SJSA1 (cell line): ENCODE measurements around the gene TAOK3. TPM values are rescaled to one million over a fixed set of nuclear protein-coding genes. Genes with fewer than 3 reads are reported as not detected.
"Not testable (repeated sequence)": the region's sequence is repeated elsewhere in the genome, so short reads cannot be mapped to it uniquely, and the experiment has no call there.

ENCODE experiments used
- DNase-seq, 2 experiments: peaks; one replicate each; pipeline ENCODE4 v3.0.0-alpha.2; 2015 to 2020; ENCODE audit warnings: low spot score in 2 of 2, low read depth in 1 of 2
- H3K27ac ChIP-seq: fragments of 250-450 bp; sonication (Bioruptor Pico); 2 replicates; pipeline ENCODE4 v1.5.1; 2020; ENCODE audit warnings: mild to moderate bottlenecking, moderate library complexity
- H3K27me3 ChIP-seq: fragments of 250-450 bp; sonication (Bioruptor Pico); replicated peaks from 2 replicates; pipeline ENCODE4 v1.5.1; 2020; ENCODE audit warnings: mild to moderate bottlenecking, moderate library complexity
- H3K36me3 ChIP-seq: fragments of 250-450 bp; sonication (Bioruptor Pico); 2 replicates; pipeline ENCODE4 v1.5.1; 2020; ENCODE audit warnings: mild to moderate bottlenecking
- H3K4me1 ChIP-seq: fragments of 250-450 bp; sonication (Bioruptor Pico); replicated peaks from 2 replicates; pipeline ENCODE4 v1.6.1; 2021; ENCODE audit warnings: mild to moderate bottlenecking
- H3K4me3 ChIP-seq: fragments of 250-450 bp; sonication (Bioruptor Pico); 2 replicates; pipeline ENCODE4 v1.5.1; 2020; ENCODE audit warnings: mild to moderate bottlenecking
- H3K9me3 ChIP-seq: fragments of 250-450 bp; sonication (Bioruptor Pico); replicated peaks from 2 replicates; pipeline ENCODE4 v1.5.1; 2020; ENCODE audit warnings: mild to moderate bottlenecking
- total RNA-seq: library from RNA; depleted of rRNA; stranded (reverse); fragments of >200 nt; shearing (Covaris generic); gene quantifications from 2 replicates; pipeline ENCODE4 v1.2.3, GENCODE V29; 2014; rRNA removed

TAOK3 gene
- total RNA-seq = 10.5 and 16.0 TPM in 2 replicates

DNA sequence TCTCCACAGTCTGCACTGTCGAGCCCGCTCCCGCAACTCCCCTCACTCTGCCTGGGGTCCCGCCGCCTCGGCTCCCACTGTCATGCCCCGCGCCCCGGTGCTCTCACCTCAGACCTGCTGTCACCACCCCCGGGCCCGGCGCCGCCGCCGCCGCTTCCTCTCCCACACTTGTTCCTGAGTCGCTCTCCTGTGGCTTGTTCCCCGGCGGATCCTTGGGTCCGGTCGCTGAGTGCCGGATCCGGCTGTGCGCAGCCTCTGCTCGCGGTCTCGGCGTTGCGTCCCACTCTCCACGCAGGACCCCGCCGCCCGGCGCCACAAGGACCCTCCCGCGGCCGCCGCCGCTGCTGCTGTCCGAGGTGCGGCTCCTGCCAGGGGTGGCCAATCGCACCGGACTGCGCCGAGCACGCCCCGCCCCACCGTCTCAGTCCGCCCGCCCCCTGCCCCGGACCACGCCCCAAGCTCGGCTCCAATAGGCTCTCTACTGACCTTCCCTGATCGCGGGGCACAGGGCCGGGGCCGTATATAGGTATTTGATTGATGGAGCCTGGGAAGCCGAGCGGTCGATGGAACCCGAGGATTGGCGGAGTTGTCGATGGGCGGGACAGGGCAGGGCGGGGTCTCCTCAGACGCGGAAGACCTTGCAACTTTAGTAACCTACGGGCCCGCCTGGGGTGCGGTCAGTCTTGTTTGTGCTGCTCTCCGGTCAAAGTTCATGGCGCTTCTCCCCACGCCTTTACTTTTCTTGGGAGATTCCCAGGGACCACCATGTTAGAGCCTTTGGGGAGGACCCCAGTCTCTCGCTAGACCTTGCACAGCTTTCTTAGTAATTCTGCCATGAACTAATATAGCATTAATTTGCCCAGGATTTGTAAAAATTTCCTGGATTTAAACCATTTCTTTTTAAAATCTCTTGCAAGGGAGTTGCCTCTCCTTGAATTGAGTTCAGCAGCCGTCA lies at the start of gene TAOK3:
TSS of gene TAOK3 (minus strand) at position 367 of the 955 bp plus-strand sequence. CDS start 117,340 bp downstream, outside the sequence.
- peaks cover 14% of the 10 kb centered on the region; the same call in 1 of the 2 replicates for H3K4me1 ChIP-seq
- no peaks in the 10 kb centered on the region for H3K9me3 ChIP-seq
- H3K27me3 ChIP-seq = no peaks in the 10 kb centered on the region
- H3K36me3 ChIP-seq = peaks cover 10% of the 10 kb centered on the region
- H3K27ac ChIP-seq = peak within 1 kb of the TSS; percentile 72
- H3K4me3 ChIP-seq = peak within 1 kb of the TSS; percentile 98
- peak; percentile 91 to 98 for DNase-seq

DNA sequence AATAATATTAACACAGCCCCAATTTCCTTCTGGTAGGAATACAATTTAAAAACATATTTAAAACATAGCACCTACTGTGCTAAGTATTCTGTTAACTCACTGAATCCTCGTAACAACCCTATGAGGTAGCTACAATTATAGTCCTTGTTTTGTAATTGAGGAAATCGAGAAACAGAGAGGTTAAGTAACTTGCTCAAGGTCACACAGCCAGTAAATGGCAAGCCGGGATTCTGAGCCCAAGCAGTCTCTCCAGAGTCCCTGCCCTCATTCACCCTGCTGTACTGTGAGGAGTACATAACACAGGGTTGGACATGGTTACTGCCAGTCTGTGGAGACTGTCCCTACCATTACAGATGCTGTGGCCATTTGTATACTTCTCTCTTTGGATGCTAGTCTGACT lies 48.0 kb upstream of the TAOK3 start:
- Histone ChIP-seq H3K4me3 (no peak overlapping the region), H3K9me3 (no peaks in the 10 kb centered on the region), H3K27ac (no peak overlapping the region), H3K4me1 (no peaks in the 10 kb centered on the region), H3K27me3 (no peaks in the 10 kb centered on the region), H3K36me3 (0 out of 2 replicates have a peak, but pooled peaks cover 3% of the 10 kb centered on the region)
- no peak for DNase-seq

DNA sequence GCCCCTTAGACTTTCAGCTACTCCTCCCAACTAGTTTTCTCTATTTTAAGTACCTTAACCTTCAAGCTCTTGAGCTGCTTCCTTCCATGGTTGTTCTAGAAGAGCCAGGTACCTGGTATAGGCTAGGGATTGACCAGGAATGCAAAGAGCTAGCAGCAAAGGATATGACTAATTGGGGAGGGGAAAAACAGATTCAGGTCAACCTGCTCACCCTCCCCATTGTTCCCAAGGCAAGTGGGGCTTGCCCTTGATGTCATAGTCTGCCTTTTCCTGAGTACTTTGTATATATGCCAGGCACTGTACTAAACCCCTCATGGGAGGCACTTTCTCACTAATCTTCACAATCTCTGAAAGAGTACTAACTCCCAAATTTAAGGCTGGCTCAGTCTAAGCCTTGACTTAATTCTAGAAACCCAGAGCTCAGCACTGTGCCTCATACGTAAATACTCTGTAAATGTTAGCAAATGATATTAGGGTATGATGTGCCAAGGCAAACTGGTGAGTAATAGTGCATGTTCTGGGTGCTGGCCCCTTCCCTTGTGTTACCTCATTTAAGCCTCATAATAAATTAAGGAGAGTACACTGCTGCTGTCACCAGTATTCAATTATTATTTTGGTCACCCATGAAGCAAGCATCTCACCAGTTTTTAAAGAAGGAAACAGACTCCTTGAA lies 45.8 kb upstream of the TAOK3 start:
- Histone ChIP-seq H3K9me3 (no peaks in the 10 kb centered on the region), H3K27me3 (no peaks in the 10 kb centered on the region), H3K4me3 (no peak overlapping the region), H3K36me3 (peaks cover 12% of the 10 kb centered on the region), H3K4me1 (no peaks in the 10 kb centered on the region), H3K27ac (no peak overlapping the region)
- no peak for DNase-seq

DNA sequence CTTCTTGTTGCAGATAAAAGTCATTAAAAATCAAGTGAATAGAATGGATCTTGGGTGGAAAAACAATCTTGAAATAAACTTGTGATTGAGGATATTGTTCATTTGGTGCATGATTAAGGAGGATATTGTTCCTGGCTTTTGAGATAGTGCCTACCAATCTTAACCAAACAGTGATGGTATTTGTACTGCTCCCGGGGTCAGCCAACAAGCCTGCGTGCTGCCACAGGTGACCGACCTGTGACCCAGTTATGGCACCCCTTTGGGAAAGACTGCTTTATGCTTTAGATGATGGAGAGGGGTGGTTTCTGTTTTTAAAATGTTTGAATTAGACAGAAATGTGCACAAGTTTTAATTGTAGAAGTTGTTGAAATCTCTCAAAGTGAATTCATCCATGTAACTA lies 45.2 kb upstream of the TAOK3 start:
- DNase-seq = no peak
- H3K4me3 ChIP-seq = no peak overlapping the region
- H3K27ac ChIP-seq = no peak overlapping the region
- no peaks in the 10 kb centered on the region for H3K27me3 ChIP-seq
- H3K36me3 ChIP-seq = peaks cover 14% of the 10 kb centered on the region
- H3K9me3 ChIP-seq = no peaks in the 10 kb centered on the region
- H3K4me1 ChIP-seq = no peaks in the 10 kb centered on the region

DNA sequence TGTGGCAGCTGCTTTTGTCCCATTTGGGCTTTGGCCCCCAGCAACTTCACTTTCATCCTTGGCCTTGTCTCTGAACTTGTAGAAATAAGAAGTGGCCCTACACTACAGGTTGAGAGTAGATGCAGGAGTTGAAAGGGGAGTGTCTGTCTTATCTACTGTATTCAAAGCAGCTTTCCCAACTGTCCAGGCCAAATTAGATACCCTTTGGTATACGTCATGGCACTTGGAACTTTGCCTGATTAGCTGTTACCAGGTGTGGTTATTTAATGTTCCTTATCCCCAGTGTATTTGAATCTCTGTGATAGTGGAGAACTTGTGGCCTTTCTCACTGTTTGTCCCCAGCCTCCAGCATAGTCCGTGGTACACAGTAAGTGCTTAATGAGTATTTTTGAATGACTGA lies 37.1 kb upstream of the TAOK3 start:
- H3K4me1 ChIP-seq = no peaks in the 10 kb centered on the region
- no peaks in the 10 kb centered on the region for H3K27me3 ChIP-seq
- no peak overlapping the region for H3K4me3 ChIP-seq
- H3K27ac ChIP-seq = no peak overlapping the region
- no peak for DNase-seq
- peaks cover 50% of the 10 kb centered on the region for H3K36me3 ChIP-seq
- no peaks in the 10 kb centered on the region for H3K9me3 ChIP-seq

DNA sequence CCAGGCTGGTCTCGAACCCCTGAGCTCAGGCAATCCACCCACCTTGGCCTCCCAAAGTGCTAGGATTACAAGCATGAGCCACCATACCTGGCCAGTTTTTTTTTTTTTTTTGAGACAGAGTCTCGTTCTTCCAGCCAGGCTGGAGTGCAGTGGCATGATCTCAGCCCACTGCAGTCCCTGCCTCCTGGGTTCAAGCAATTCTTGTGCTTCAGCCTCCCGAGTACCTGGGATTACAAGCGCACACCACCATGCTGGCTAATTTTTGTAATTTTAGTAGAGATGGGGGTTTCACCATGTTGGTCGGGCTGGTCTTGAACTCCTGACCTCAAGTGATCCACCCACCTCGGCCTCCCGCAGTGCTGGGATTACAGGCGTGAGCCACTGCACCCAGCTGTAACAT lies 35.5 kb upstream of the TAOK3 start:
- not testable (repeated sequence) for H3K4me3 ChIP-seq, H3K27ac ChIP-seq, H3K4me1 ChIP-seq, H3K9me3 ChIP-seq, H3K27me3 ChIP-seq, DNase-seq
- peaks cover 54% of the 10 kb centered on the region for H3K36me3 ChIP-seq

DNA sequence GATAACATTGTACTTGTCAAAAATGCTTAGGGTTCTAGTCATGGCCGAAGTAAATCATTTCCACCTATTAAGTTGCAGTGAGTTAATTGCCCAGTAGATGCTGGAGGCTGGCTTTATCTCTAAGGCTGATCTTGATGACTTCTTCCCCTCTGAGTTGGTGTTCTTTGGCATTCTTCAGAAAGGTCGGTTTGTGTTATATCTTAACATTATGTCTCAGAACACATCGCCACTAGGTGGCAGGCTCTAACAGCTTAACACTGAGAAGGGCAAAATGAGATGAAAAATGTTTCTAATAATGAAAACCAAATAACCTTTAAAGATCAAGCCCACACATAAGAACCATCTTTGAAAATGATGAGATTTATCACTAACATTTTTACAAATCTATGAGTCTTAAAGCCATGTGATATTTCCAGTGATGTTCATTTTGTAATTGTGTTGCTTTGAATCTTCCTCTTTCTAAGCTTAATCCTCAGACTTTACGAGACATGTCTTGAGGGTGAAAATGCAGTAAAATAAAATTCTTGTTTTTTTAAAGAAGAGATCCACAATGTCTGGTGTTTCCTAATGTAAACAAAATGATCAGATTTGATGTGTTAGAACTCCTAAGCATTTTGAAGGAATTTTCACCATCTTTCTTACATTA lies 32.3 kb upstream of the TAOK3 start:
- H3K9me3 ChIP-seq = no peaks in the 10 kb centered on the region
- peak; percentile 30 to 51 for DNase-seq
- H3K27ac ChIP-seq = no peak overlapping the region
- H3K4me1 ChIP-seq = no peaks in the 10 kb centered on the region
- no peaks in the 10 kb centered on the region for H3K27me3 ChIP-seq
- peaks cover 56% of the 10 kb centered on the region for H3K36me3 ChIP-seq
- no peak overlapping the region for H3K4me3 ChIP-seq

DNA sequence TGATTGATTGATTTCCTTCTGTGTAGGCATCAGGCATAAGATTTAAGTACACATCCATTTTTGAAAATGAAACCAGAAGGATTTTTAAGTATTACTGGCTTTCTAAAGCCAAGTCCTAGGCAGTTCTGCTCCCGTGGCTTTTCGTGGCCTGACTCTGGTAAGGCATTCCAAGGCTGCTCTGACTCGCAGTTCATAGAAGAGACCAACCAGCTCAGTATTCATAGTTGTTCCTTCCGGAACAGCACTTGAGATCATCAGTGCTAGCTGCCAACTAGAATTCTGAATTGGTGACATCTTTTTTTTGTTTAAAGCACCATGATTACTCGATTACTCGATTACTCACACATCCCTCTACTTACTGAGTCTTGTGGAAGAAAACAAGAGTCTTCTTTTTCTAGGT lies 29.5 kb upstream of the TAOK3 start:
- Histone ChIP-seq H3K4me1 (no peaks in the 10 kb centered on the region), H3K27ac (no peak overlapping the region), H3K9me3 (no peaks in the 10 kb centered on the region), H3K4me3 (no peak overlapping the region), H3K27me3 (no peaks in the 10 kb centered on the region), H3K36me3 (peaks cover 55% of the 10 kb centered on the region)
- no peak for DNase-seq

DNA sequence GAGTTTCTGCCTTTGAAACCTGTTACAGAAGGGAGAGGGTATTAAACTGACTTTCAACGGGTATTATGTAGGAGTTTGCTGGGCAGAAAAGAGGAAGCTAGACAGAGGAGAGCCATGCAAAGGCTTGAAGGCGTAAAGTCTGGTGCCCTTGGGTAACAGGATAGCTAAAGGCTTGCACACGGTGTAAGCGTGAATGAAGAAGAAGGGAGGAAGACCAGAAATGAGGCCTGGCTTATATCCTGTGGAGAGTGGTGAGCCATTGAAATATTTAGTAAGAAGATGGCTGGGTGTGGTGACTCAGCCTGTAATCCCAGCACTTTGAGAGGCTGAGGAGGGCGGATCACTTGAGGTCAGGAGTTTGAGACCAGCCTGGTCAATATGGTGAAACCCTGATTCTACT lies 26.2 kb upstream of the TAOK3 start:
- Histone ChIP-seq H3K27me3 (no peaks in the 10 kb centered on the region), H3K27ac (no peak overlapping the region), H3K4me3 (no peak overlapping the region), H3K36me3 (peaks cover 63% of the 10 kb centered on the region), H3K4me1 (no peaks in the 10 kb centered on the region), H3K9me3 (no peaks in the 10 kb centered on the region)
- DNase-seq = no peak

DNA sequence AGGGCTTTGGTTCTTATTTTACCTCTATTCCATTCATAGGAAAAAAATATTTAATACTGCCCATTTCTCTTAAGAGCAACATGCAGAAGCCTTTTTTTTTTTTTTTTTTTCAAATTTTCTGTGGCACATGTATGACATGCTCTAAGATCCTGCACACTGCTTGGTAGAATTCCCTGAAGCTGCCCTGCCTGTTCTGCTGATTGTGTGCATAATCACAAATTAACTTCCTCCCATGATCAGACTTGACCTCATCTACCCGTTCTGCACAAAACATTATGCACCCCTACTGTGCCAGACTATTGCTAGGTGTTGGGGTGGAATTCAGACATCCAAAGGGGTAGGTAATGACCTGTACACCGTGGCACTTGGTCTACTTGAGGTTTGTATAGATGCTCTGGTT lies 25.8 kb upstream of the TAOK3 start:
- no peaks in the 10 kb centered on the region for H3K9me3 ChIP-seq
- DNase-seq = no peak
- peaks cover 63% of the 10 kb centered on the region for H3K36me3 ChIP-seq
- no peaks in the 10 kb centered on the region for H3K4me1 ChIP-seq
- H3K27ac ChIP-seq = no peak overlapping the region
- H3K4me3 ChIP-seq = no peak overlapping the region
- H3K27me3 ChIP-seq = no peaks in the 10 kb centered on the region

DNA sequence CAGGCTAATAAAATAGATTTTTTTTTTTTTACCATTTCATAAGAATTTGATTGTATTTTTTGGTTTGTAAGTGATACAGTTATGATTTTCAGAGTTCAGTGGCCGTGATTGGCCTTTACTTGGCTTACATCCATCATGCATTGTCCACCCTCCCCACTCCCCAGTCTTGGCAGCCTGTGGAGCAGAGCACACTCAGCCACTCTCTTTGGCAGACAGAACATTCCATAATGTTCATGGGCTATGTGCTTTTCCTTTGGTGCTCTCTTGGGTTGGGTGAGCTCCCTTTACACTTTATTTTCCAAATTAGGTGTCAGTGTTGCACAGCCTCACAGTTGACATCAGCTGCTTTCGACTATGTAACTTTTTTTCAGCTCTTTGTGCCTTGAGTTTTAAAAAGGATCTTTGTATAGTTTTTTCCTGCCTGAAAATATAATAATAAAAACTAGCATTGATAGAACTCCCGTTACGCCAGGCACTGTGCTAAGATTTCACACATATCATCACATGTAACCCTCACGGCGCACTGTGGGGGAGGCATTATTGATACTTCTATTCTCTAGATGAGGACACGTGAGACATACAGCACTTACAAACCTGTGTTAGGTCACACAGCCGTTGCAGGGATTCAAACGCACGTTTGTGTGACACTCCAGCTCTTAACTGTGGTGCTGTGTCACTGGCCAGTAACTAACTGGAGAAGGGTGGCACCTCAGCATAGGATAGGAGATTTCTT lies 25.2 kb upstream of the TAOK3 start:
- Histone ChIP-seq H3K4me1 (no peaks in the 10 kb centered on the region), H3K4me3 (no peak overlapping the region), H3K9me3 (no peaks in the 10 kb centered on the region), H3K27me3 (no peaks in the 10 kb centered on the region), H3K27ac (no peak overlapping the region), H3K36me3 (peaks cover 61% of the 10 kb centered on the region)
- DNase-seq = no peak

DNA sequence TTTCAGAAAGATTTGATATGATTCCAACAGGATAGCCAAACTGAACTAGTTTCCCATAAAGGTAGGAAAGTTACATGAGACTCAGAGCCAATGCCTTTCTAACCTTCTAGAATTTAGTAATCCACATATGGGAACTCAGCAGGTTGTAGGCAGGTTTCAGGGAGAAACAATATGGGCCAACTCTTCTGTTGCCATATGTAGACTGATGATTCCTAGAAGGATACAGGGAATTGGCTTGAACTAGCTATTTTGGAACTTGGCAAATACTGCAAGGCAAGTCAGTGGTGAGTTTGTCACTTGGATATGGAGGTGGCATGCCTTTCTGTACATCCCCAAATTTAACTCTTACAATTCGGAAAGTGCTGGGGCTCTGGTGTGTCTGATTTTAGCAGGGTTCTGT lies 19.1 kb upstream of the TAOK3 start:
- Histone ChIP-seq H3K36me3 (peaks cover 77% of the 10 kb centered on the region), H3K27me3 (no peaks in the 10 kb centered on the region)

DNA sequence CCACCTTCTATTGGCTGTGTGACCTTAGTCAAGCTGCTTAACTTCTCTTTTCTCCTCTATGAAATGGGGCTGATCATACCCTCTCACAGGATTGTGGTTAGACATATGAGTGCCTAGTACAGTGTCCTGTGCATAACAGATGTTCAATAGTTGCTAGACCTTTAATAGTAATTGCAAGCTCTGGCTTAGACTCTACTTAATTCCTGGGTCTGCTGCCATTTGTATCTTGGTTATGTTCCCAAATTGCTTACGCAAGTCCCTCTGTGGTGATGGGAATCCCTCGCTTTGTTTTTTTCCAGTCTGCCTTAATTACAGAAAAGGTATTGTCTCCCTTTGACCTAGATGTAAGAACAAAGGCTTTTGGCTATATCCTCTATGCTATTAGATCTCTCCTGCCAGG lies 18.7 kb upstream of the TAOK3 start:
- DNase-seq = no peak
- peaks cover 77% of the 10 kb centered on the region for H3K36me3 ChIP-seq
- no peaks in the 10 kb centered on the region for H3K4me1 ChIP-seq
- H3K27ac ChIP-seq = no peak overlapping the region
- H3K4me3 ChIP-seq = no peak overlapping the region
- H3K9me3 ChIP-seq = no peaks in the 10 kb centered on the region
- no peaks in the 10 kb centered on the region for H3K27me3 ChIP-seq

More for the DNA sequence above, 19.1 kb upstream of the TAOK3 start:
- Histone ChIP-seq H3K4me3 (no peak overlapping the region), H3K27ac (no peak overlapping the region), H3K4me1 (no peaks in the 10 kb centered on the region), H3K9me3 (no peaks in the 10 kb centered on the region)
- DNase-seq = no peak
